ENCODE results near the gene IZUMO1R.

GRCh38 chr11:94312339-94312738 lies 8.0 kb downstream of the IZUMO1R start:
- TF ChIP-seq CTCF (IDR thresholded peaks at IDR 0.05) (no peak), EZH2 (IDR thresholded peaks at IDR 0.05) (no peak), EZH2phosphoT487 (IDR thresholded peaks at IDR 0.05) (no peak)
